8988T (cell line): Measurements from ENCODE around the gene MICALL2.

Experiments
- DNase-seq: peaks from one replicate; pipeline ENCODE4 v3.0.0; 2011

Gene MICALL2

DNA sequence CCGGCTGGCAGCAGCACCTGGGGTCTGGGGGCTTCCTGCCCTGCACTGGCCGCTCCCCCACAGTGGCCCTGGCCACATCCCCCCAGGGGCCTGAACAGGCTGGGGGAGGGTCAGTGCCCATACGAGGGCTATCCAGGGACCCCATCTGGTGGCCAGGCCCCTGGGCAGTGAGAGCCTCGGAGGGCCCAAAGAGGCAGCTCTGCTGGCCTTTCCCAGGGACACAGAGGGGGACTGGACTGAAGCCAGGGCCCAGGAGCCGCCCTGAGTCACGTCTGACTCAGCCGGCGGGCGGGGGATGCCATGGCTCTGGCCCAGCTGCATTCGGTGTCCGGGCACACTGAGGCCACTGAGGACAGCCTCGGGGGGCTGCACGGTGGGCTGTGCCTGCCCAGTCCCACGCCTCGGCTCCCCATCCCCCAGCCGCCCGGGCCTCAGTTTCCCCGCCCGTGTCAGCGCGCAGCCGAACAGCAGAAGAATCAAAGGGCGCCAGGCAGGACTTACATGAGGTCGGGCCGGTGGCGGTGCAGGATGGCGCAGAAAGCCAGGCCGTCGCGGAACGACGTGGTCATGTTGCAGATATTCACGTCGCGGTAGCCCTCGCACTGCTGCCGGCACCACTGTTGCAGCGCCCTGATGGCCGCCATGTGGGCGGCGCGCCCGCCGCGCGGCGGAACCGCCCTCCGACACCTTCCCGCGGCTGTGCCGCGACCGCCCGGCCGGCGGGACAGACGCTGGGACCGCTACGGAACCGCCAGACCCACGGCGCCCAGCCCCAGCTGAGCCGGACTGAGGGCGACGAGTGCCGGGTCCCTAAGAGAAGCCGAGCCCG lies at the start of gene MICALL2:
TSS of gene MICALL2 (minus strand) at position 788 of the 829 bp plus-strand sequence. CDS start at position 644, 144 bp downstream.
- DNase-seq = peak; percentile 96

- no peak for DNase-seq
These were observed 49.0 kb upstream of the MICALL2 start for GRCh38 chr7:1508277-1508758.

DNA sequence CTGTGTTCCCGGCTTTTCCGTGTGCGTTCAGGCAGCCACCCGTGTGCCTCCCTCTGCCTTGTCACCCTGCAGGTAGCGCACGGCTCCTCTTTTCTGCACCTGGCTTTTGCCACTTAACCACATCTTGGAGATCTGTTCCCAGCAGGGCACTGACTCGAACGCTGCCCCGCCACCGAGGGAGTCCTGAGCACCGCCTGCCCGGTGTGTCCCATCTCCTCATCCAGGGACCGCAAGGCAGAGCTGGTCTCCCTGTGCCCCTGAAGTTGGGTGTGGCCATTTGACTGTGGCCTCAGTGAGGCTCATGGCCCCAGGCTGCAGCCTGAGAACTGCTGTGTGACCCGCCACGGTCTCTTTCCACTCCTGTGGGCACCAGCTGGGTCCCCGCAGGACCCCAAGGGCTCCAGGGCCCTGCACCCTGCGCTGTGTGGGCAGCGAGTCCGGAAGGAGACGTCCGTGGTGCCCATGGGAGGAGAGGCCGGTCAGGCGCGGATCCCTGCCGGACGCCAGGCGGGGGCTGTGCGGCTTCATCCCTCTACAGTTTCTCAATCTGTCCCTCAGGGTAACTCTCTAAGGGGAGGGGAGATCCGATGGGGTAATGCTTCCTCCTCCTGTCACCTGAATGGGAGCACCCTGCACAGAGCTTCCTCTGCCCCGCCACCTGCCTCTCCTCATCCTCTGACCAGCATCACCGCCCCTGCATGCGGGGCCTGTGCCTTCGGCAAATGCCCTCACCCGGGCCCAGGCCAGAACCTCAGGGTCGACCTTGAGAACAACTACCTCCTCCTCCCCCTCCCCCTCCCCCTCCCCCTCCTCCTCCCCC lies 46.7 kb upstream of the MICALL2 start:
- DNase-seq = no peak

DNA sequence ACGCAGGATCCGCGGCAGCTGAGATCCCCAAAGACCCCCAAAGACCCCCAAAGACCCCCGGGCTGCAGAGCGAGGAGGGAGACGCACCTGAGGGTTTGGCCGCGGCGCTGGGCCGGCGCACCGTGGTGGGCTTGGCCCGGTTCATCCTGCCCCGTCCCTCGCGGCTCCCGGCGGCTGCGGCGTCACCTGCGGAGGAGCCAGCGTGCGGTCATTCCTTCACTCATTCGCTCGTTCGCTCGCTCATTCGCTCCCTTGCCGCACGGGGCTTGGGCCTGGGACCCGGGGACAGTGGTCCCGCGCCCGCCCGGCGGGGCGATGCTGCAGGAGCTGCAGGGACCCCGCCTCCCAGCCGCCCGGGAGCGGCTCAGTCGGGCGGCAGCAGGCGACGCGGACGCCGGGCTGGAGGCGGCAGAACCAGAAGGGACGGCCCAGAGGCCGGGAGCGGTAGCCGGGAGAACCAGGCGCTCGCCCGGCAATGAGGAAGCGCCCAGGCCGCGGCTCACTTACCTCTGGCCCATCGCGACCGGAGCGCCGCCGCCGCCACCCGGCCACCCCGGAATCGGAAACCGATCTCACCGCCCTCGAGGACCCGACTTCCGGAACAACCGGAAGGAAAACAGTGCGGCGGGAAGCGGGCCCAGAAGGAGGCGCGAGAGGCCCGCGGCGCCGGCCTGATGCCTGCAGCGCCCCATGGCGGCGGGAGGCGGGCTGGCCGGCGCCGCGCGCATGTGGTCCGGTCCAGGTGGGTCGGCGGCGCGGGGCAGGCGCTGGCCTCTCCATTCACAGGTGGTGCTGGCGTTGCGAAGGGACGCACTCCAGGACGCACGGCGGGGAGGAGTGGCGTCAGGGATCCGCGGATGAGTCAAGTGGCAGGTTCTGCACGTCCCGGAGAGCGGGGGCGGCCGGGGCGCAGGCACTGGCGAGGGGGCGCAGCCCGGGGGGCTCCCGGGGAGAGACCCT lies 44.8 kb upstream of the MICALL2 start, which contains the start of gene INTS1:
TSS of gene INTS1 (minus strand) at position 574 of the 960 bp plus-strand sequence. CDS start at position 145, 429 bp downstream.
- DNase-seq = peak; percentile 93

DNA sequence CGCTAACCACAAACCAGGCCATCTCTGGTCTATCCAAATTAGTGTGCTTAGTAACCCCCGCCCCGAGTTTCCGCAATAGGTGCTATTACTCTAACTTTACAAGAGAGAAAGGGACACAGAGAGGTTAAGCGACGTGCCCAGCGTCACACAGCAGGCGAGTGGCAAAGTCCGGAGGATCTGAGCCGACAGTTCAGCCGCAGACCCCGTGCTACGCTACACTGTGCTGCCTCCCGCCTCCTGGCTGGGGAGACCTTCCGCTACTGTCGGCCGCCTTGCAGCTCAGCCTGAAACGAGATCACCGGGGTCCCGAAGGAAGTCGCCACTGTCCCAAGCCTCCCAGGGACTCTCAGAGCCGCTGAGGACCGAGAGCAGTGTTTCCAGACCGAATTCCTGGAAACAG lies 44.1 kb upstream of the MICALL2 start:
- DNase-seq = no peak

- DNase-seq = no peak
These were observed 43.6 kb upstream of the MICALL2 start for GRCh38 chr7:1502845-1503244.

GRCh38 chr7:1501487-1502270 lies 42.4 kb upstream of the MICALL2 start:
- DNase-seq = no peak

- no peak for DNase-seq
These were observed 41.0 kb upstream of the MICALL2 start for GRCh38 chr7:1500064-1500807.

- no peak for DNase-seq
These were observed 40.2 kb upstream of the MICALL2 start for GRCh38 chr7:1499367-1500029.

- no peak for DNase-seq
These were observed 39.4 kb upstream of the MICALL2 start for GRCh38 chr7:1498370-1499305.

GRCh38 chr7:1497293-1497927 lies 38.1 kb upstream of the MICALL2 start:
- DNase-seq = no peak

GRCh38 chr7:1496531-1497292 lies 37.4 kb upstream of the MICALL2 start:
- DNase-seq = no peak

DNA sequence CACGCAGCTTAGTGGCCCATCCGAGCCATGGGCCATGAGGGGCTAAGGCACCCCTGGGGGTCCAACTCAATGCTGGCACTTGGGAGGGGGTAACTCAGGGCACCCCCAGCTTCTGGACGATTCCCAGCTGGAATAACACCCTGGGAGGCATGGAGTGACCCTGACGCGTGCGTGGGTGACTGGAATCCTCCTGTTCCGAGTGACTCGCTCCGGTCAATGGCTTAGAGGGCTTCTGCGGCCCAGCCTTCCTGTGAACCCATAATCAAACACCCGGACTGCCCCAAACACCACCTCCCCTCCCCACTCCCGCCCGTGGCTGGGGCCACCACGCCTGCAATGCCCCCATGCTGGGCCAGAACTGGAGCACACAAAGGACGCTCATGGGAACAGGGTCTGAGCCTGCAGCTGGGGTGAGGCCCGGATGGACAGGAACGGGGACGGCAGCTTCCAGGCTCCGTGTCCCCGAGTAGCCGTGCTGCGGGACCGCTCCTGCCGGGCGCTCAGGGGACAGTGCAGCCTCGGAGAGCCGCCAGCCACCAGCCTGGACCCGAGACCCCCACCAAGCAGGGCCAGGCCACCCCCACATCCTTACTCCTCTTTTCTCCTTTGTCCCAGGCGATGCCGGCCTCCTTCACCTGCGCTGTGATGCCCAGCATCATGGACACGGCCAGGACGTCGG lies 36.4 kb upstream of the MICALL2 start:
- DNase-seq = no peak

DNA sequence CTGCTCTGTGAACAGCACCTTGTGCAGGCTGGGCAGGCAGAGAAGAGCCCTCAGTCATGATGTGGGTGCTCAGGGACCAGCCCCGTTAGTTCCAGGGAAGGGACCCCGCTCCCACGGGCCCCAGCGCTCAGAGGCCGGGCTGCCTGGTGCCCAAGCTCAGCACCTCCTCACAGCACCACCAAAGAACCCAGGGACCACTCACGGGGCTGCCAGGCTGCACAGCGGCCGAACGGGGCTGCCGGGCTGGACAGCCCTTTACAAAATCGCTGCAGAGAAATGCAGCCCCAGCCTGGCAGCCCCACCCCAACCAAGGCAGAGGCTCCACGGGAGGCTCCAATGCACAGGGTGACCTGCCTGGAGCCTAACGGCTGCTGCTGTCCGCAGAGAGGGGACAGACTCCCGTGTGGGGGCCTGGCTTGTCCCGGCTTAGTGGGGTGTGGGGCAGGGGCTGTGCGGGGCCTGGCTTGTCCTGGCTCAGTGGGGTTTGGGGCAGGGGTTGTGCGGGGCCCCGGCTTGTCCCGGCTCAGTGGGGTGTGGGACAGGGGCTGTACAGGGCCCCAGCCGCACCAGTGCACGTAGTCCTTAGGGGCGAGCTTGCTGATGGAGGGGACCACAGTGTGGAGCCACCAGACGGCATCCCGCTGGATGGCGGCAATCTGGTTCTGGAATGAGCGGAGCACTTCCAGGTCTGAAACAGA lies 35.7 kb upstream of the MICALL2 start:
- no peak for DNase-seq

DNA sequence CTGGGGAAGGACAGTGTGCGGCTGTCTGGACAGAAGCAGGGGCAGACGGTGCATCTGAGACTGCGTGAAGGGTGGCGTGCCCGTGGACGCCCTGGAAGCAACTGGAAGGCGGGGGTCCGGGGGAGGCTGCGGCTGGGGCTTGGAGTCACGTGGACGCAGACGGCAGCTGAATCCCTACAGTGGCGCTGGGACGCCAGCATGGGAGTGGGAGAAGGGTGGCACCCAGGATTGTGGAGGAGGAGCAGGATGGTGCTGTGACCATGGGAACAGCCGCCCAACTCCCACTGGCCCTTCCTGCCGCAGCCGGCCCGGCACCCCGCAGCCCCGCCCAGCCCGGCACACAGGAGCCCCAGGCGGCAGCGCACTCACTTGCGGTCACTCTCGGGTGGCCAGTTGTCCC lies 35.2 kb upstream of the MICALL2 start:
- DNase-seq = no peak

DNA sequence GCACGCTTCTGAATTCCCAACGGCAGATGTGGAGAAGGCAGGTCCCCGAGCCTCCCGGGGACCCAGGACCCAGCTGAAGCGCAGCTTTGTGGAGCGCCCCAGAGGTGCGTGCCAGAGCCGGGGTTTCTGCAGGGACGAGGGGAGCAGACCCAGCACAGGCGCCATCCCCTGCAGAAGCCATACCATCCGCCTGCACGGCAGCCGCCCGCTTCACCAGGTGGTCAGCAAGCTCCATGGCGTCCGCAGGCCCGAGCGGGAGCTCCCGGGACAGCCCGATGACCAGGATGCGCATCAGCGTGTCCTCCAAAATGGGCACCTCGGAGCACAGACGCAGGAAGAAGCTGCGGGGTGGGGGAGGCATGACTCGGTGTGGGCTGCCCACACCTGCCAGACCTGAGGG lies 34.3 kb upstream of the MICALL2 start:
- no peak for DNase-seq

DNA sequence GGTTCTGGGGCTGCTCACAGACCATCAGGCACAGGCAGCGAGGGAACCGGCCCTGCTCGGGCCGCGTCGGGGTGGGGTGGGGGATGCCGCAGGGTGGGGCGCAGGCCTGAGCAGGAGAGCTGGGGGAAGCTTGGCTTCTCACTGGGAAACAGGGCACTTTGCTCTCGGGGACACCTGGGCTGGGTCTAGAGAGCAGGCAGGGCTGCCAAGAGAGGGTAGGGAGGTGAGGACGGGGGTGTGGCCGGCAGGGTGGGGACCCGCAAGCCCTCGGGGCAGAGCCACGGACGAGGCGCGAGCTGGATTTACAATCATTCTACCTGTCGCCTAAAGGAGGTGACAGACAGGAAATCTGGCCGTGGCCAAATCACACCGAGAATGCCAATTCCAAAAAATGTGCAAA lies 33.9 kb upstream of the MICALL2 start:
- DNase-seq = no peak
